ENCODE measurements around the gene PRPF19.

PRPF19 gene

DNA sequence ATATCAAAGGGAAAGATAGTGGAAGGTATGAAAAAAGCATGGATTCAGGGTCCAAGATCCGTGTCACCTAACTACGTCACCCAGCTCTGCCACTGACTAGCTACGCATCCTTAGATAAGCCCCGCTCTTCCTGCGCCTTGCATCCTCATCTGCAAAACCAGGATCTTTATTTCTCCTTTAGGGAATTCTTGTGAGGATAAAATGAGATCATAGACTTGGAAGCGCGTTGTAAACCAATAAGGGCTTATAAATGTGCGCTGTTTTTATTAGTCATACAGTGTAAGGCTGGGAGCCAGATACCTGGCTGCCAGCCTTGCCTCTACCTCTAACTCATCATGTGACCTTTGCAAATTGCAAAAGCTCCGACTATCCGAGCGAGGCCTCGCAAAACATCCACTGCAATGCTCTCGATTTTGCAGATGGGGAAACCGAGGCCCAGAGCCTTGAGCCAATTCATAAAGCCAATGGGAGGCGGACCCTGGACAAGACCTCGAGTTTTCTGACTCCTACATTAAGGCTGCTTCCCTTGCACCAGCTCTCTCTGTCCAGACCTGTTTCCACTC, 753 bp downstream of the PRPF19 start:
- TF ChIP-seq, protein P1, sequence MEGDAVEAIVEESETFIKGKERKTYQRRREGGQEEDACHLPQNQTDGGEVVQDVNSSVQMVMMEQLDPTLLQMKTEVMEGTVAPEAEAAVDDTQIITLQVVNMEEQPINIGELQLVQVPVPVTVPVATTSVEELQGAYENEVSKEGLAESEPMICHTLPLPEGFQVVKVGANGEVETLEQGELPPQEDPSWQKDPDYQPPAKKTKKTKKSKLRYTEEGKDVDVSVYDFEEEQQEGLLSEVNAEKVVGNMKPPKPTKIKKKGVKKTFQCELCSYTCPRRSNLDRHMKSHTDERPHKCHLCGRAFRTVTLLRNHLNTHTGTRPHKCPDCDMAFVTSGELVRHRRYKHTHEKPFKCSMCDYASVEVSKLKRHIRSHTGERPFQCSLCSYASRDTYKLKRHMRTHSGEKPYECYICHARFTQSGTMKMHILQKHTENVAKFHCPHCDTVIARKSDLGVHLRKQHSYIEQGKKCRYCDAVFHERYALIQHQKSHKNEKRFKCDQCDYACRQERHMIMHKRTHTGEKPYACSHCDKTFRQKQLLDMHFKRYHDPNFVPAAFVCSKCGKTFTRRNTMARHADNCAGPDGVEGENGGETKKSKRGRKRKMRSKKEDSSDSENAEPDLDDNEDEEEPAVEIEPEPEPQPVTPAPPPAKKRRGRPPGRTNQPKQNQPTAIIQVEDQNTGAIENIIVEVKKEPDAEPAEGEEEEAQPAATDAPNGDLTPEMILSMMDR (conservative IDR thresholded peaks at IDR 0.05; ENCODE audit: low read depth), result no peak
- peak; percentile 67 for DNase-seq (ENCODE audit: low spot score)
- POLR2A ChIA-PET (ENCODE audit: low non-redundant PET), result interaction anchor here (0.8 kb wide), 1 partner anchor 10 kb away, joined by 4 read pairs; no protein-coding TSS in a partner anchor
- H3K27ac ChIP-seq, result peak overlapping the region; percentile 97
- CTCF ChIA-PET, result interaction anchor here (1.6 kb wide), 1 partner anchor 74 kb away, joined by 5 read pairs; no protein-coding TSS in a partner anchor

DNA sequence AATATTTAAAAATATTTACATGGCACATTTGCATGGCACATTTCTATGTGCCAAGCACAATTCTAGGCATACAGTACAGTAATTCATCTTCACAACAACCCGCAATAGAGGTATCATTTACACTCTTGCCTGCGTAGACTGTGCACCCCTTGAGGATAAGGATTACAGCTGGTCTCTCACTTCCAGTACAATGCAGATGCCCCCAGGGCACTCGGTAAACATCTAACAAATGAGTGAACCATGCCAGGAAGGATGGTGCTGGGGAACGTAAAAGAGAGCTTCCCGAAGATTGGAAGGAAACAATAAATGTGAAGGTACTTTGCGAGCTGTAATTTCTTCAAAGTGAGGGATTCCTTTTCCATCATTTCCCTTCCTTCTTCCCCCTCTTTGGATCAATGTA, 1.3 kb downstream of the PRPF19 start:
- H3K27ac ChIP-seq, result no peak overlapping the region
- POLR2A ChIA-PET (ENCODE audit: low non-redundant PET), result no interaction called here
- DNase-seq (ENCODE audit: low spot score), result no peak
- CTCF ChIA-PET, result interaction anchor here (0.6 to 1.6 kb wide), 4 partner anchors 33 to 88 kb away, joined by 3 to 5 read pairs (median 4); no protein-coding TSS in a partner anchor
- TF ChIP-seq, protein P1 (conservative IDR thresholded peaks at IDR 0.05; ENCODE audit: low read depth), result no peak

DNA sequence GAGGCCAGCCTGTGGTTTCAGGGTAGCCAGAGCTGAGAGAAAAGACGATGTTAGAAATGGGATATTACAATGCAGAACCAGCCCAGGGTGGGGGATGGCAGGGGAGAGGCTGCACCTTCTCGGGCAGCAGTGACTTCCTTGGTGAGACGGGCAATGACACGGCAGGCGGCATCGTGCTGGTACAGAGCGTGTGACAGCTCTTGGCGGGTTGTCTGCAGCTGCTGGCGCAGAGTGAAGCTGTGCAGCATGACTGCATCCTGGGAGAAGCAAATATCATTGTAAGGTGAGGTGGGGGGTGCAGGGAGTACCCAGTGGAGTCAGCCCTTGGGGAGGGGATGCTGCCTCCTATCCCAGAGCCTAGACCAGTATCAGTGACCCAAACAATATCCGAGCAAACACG, 3.8 kb downstream of the PRPF19 start:
- ChIA-PET POLR2A (ENCODE audit: low non-redundant PET) (no interaction called here), CTCF (interaction anchor here (0.5 to 1.6 kb wide), 2 partner anchors 127 to 391 kb away, joined by 4 to 5 read pairs; no protein-coding TSS in a partner anchor)
- TF ChIP-seq, protein P1 (conservative IDR thresholded peaks at IDR 0.05; ENCODE audit: low read depth), result no peak
- H3K27ac ChIP-seq, result no peak overlapping the region
- no peak for DNase-seq (ENCODE audit: low spot score)

DNA sequence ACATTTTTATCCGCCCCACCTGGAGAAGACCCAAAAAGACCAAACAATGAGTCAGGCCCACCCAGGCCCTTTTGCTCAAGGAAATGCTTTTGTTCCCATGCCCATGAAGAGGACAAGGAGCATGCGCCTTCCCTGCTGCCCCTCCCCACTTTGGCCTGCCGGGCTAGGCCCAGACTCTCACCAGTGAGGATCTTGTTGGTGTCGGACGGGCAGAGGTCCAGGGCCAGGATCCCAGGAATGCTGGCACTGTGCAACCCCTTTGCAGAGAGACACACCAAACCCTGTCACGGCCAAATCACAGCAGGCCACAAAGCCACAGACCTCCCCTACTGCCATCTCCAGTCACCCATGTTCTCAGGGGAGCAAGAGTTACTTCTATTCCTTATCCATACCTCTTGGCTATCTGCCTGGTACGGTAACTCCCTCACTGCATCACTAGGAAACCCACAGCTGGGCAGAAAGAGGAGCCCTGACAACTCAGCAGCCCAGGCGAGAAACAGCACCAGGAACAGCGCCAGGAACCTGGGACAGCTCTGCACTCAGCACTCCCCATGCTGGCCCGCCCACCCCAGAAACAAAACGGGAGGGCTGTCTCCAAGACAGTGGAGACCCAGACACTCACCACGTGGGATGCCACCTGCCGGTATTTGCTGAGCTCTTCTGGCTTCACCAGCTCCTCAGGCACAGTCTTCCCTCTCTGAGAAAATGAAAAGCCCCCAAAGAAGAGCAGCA, 5.5 kb downstream of the PRPF19 start:
- no peak for DNase-seq (ENCODE audit: low spot score)
- ChIA-PET POLR2A (ENCODE audit: low non-redundant PET) (no interaction called here), CTCF (interaction anchor here (0.8 to 1.6 kb wide), 4 partner anchors 13 to 273 kb away, joined by 3 to 6 read pairs (median 5); no protein-coding TSS in a partner anchor)
- peak overlapping the region; percentile 46 for H3K27ac ChIP-seq
- TF ChIP-seq, protein P1 (conservative IDR thresholded peaks at IDR 0.05; ENCODE audit: low read depth), result no peak

DNA sequence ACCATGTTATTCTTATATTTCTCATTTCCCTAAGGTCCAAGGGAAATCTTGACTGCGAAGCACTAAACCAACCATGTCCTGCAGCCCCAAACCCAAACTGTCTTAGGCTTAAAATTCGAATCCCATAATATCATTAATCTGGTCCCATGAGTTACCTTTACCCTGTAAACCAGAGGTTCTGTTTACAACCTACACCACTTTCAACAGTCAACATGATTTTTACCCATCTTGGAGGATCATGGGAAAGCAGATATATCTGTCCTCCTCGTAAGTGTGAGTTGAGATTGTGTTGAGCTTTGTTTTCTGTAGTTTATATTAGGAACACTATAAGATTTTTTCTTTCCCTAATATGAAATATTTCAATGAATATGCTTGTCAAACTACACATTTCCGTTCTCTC, 6.4 kb downstream of the PRPF19 start:
- ChIA-PET POLR2A (ENCODE audit: low non-redundant PET) (no interaction called here), CTCF (interaction anchor here (0.6 to 3.1 kb wide), 16 partner anchors 10 to 586 kb away, joined by 3 to 25 read pairs (median 4); no protein-coding TSS in a partner anchor)
- peak overlapping the region; percentile 46; the same call in 1 of the 2 replicates for H3K27ac ChIP-seq
- no peak for DNase-seq (ENCODE audit: low spot score)
- TF ChIP-seq, protein P1 (conservative IDR thresholded peaks at IDR 0.05; ENCODE audit: low read depth), result no peak

DNA sequence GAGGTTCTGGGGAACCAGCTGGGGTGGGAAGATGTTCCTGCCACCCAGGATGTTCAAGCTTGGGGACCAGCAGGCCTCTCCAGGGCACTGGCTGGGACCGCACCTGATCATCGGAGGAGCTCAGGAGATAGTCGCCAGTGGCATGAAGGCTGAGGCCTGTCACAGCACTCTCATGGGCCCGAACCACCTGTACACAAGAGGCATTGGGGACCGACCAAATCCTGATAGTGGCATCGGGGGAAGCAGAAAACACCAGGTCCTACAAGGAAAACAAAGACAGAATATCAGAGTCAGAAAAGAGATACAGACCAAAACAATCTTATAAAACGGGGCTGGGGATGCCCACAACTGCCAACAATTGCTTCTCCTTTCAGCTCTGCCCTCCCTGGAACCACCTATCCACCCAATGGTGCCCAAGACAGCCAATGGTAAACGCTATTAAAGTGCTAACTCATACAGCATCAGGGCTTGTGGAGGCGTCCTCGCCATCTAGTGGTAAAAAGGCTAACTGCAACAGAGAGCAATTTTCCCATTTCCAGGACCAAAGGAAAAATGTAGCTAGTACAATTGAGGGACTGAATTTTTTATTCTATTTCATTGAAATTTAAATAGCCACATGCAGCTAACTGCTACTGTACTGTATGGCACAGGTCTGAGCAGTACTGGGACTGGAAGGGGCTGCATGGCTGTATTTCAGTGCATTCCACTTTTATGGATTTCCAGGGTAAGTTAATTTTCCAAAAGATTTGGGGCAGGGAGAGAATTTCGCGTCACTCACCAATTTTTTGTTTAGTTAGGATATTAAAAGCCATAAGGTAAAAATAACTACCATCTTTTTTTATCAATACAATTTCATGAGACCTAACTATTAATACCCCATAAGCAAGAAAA, 7.1 kb downstream of the PRPF19 start:
- CTCF ChIA-PET, result interaction anchor here (0.6 to 3.1 kb wide), 20 partner anchors 10 to 586 kb away, joined by 3 to 25 read pairs (median 4); no protein-coding TSS in a partner anchor
- DNase-seq (ENCODE audit: low spot score), result peak; percentile 52
- TF ChIP-seq, protein P1 (conservative IDR thresholded peaks at IDR 0.05; ENCODE audit: low read depth), result peak; percentile 97
- POLR2A ChIA-PET (ENCODE audit: low non-redundant PET), result interaction anchor here (0.8 kb wide), 1 partner anchor 10 kb away, joined by 3 read pairs; no protein-coding TSS in a partner anchor
- H3K27ac ChIP-seq, result no peak overlapping the region

All from RWPE1 (cell line).